ENCODE measurements around the gene SBNO2. TPM values are rescaled to one million over a fixed set of nuclear protein-coding genes. Genes with fewer than 3 reads are reported as not detected.

SBNO2 gene
- total RNA-seq, 3 donors from 2014 or later, result 15.4 to 63.3 (median 43.9) TPM

GRCh38 chr19:1183543-1184172, 9.6 kb upstream of the SBNO2 start:
- H3K4me3 ChIP-seq, result peak overlapping the region in 1 of 3 donors; percentile 37
- DNase-seq (ENCODE audit: low spot score in 2 of 2), result peak; percentile 76 to 87
- H3K36me3 ChIP-seq, result no peaks in the 10 kb centered on the region
- peak overlapping the region; percentile 88 to 91 for H3K27ac ChIP-seq
- no peaks in the 10 kb centered on the region for H3K27me3 ChIP-seq
- H3K9me3 ChIP-seq, result no peaks in the 10 kb centered on the region
- H3K4me1 ChIP-seq, result peaks cover 0 to 7% of the 10 kb centered on the region in 2 donors
- peak in 1 of 3 donors; percentile 23 for TF ChIP-seq POLR2AphosphoS5 (IDR thresholded peaks at IDR 0.05)
- TF ChIP-seq CTCF (IDR thresholded peaks at IDR 0.05), result no peak
- intact Hi-C loops (cut with DNase I; ENCODE audit: low total_unique reads), result loop anchor here (10.0 kb wide), 1 partner anchor 49 kb away; no protein-coding TSS in a partner anchor

GRCh38 chr19:1182727-1183126, 8.7 kb upstream of the SBNO2 start:
- Histone ChIP-seq H3K36me3 (no peaks in the 10 kb centered on the region), H3K4me1 (peaks cover 0 to 7% of the 10 kb centered on the region in 2 donors), H3K4me3 (no peak overlapping the region), H3K27me3 (no peaks in the 10 kb centered on the region), H3K9me3 (no peaks in the 10 kb centered on the region), H3K27ac (peak overlapping the region; percentile 88 to 91)
- DNase-seq (ENCODE audit: low spot score in 2 of 2), result no peak
- no peak for TF ChIP-seq POLR2AphosphoS5 (IDR thresholded peaks at IDR 0.05)
- no peak for TF ChIP-seq CTCF (IDR thresholded peaks at IDR 0.05)
- no peak for TF ChIP-seq POLR2A (IDR thresholded peaks at IDR 0.05)
- intact Hi-C loops (cut with DNase I; ENCODE audit: low total_unique reads), result loop anchor here (10.0 kb wide), 1 partner anchor 48 kb away; no protein-coding TSS in a partner anchor

GRCh38 chr19:1182068-1182467, 8.0 kb upstream of the SBNO2 start:
- H3K4me3 ChIP-seq, result no peak overlapping the region
- no peaks in the 10 kb centered on the region for H3K27me3 ChIP-seq
- peaks cover 0 to 7% of the 10 kb centered on the region in 2 donors for H3K4me1 ChIP-seq
- no peaks in the 10 kb centered on the region for H3K36me3 ChIP-seq
- intact Hi-C loops (cut with DNase I; ENCODE audit: low total_unique reads), result loop anchor here (10.0 kb wide), 1 partner anchor 47 kb away; no protein-coding TSS in a partner anchor
- no peak for DNase-seq (ENCODE audit: low spot score in 2 of 2)
- no peak for TF ChIP-seq CTCF (IDR thresholded peaks at IDR 0.05)
- TF ChIP-seq POLR2AphosphoS5 (IDR thresholded peaks at IDR 0.05), result no peak
- TF ChIP-seq POLR2A (IDR thresholded peaks at IDR 0.05), result no peak
- no peaks in the 10 kb centered on the region for H3K9me3 ChIP-seq
- H3K27ac ChIP-seq, result peak overlapping the region; percentile 86 to 88

GRCh38 chr19:1181606-1182005, 7.5 kb upstream of the SBNO2 start:
- Histone ChIP-seq H3K9me3 (no peaks in the 10 kb centered on the region), H3K36me3 (no peaks in the 10 kb centered on the region), H3K27me3 (no peaks in the 10 kb centered on the region), H3K4me1 (peaks cover 0 to 7% of the 10 kb centered on the region in 2 donors), H3K27ac (peak overlapping the region; percentile 86 to 88), H3K4me3 (no peak overlapping the region)
- peak; percentile 84 to 88 for DNase-seq (ENCODE audit: low spot score in 2 of 2)
- no peak for TF ChIP-seq CTCF (IDR thresholded peaks at IDR 0.05)
- peak; percentile 40 to 73 (median 62) for TF ChIP-seq POLR2AphosphoS5 (IDR thresholded peaks at IDR 0.05)
- intact Hi-C loops (cut with DNase I; ENCODE audit: low total_unique reads), result loop anchor here (2.0 to 10.0 kb wide), 2 partner anchors 33 to 47 kb away; no protein-coding TSS in a partner anchor

GRCh38 chr19:1177322-1178114, 3.5 kb upstream of the SBNO2 start:
- peak overlapping the region in 1 of 3 donors; percentile 23 for H3K4me3 ChIP-seq
- H3K9me3 ChIP-seq, result no peaks in the 10 kb centered on the region
- no peak for DNase-seq (ENCODE audit: low spot score in 2 of 2)
- no peaks in the 10 kb centered on the region for H3K36me3 ChIP-seq
- peaks cover 0 to under 1% of the 10 kb centered on the region in 2 donors for H3K4me1 ChIP-seq
- intact Hi-C loops (cut with DNase I; ENCODE audit: low total_unique reads), result no loop called here
- no peak for TF ChIP-seq POLR2A (IDR thresholded peaks at IDR 0.05)
- TF ChIP-seq POLR2AphosphoS5 (IDR thresholded peaks at IDR 0.05), result peak in 2 of 3 donors; percentile 25 to 48
- TF ChIP-seq CTCF (IDR thresholded peaks at IDR 0.05), result peak in 1 of 3 donors; percentile 19
- no peaks in the 10 kb centered on the region for H3K27me3 ChIP-seq
- peak overlapping the region; percentile 84 to 90 for H3K27ac ChIP-seq

Measured in breast epithelium (tissue), 4 donors.